Endothelial cell of umbilical vein (primary cell): ENCODE results near the gene SGO1. TPM values are rescaled to one million over a fixed set of nuclear protein-coding genes. Genes with fewer than 3 reads are reported as not detected.

ENCODE experiments used
- BruUV-seq: library from RNA; stranded (reverse); fragments of 400-500 nt; replicated peaks from 2 replicates; lab custom pipeline; 2021; lab: Mats Ljungman, UMichigan
- CTCF ChIA-PET: fragments of 300-600, 350-600 bp; sonication (Branson Sonifier 250); formaldehyde crosslinking; loops from one replicate; lab custom pipeline; 2021; ENCODE audit warnings: antibody characterized with exemption, inconsistent platforms; lab: Charles Lee
- POLR2A ChIA-PET: fragments of 300-600, 350-600 bp; sonication (Branson Sonifier 250); formaldehyde crosslinking; loops from one replicate; lab custom pipeline; 2021; ENCODE audit warnings: antibody characterized with exemption, inconsistent platforms; lab: Charles Lee
- DNase-seq: peaks from one replicate; pipeline ENCODE4 v3.0.0-alpha.2; 2011; ENCODE audit warnings: low read depth, low spot score
- FAIRE-seq: peaks from 2 replicates; lab custom pipeline; 2011; peaks lifted over from hg19 to GRCh38; lab: Jason Lieb, UNC
- H2AFZ ChIP-seq: 2 replicates; pipeline ENCODE4 v1.6.0; 2012; ENCODE audit warnings: low read depth, low read length, control low read depth, inconsistent platforms
- H3K27ac ChIP-seq: 2 replicates; pipeline ENCODE4 v1.5.1; 2011; ENCODE audit warnings: low read depth, mild to moderate bottlenecking, control low read depth, low read length, moderate library complexity; ENCODE audit not compliant: insufficient read depth
- H3K27me3 ChIP-seq, 2 experiments: 2 replicates each; pipeline versions ENCODE4 v1.6.0 to v1.6.1; 2011; ENCODE audit warnings: low read length in 2 of 2, mixed read lengths in 1 of 2; ENCODE audit not compliant: control insufficient read depth in 2 of 2, insufficient read depth in 2 of 2
- H3K36me3 ChIP-seq, 2 experiments: 2 replicates in 1 of 2; 3 replicates in 1 of 2; pipeline ENCODE4 v1.5.1; 2011; ENCODE audit warnings: low read length in 2 of 2, mild to moderate bottlenecking in 1 of 2, moderate library complexity in 1 of 2; ENCODE audit not compliant: control insufficient read depth in 2 of 2, insufficient read depth in 2 of 2; ENCODE audit errors: extremely low read depth in 1 of 2
- H3K4me1 ChIP-seq: 3 replicates; pipeline ENCODE4 v1.5.1; 2011; ENCODE audit warnings: mild to moderate bottlenecking, low read length; ENCODE audit not compliant: control insufficient read depth, insufficient read depth; ENCODE audit errors: extremely low read depth
- H3K4me2 ChIP-seq: 2 replicates; pipeline ENCODE4 v1.6.1; 2011; ENCODE audit warnings: low read length, control low read depth, mixed read lengths; ENCODE audit not compliant: insufficient read depth
- H3K4me3 ChIP-seq, 3 experiments: fragments of 200-600 bp in 1 of 3; sonication (generic), shearing (Covaris generic) in 1 of 3; replicated peaks in 1 of 3; 2 replicates each; pipeline ENCODE4 v1.5.1; 2011 to 2016; ENCODE audit warnings: control low read depth in 3 of 3, low read length in 3 of 3, mild to moderate bottlenecking in 2 of 3, inconsistent platforms in 1 of 3, low read depth in 1 of 3, moderate library complexity in 1 of 3; ENCODE audit not compliant: insufficient read depth in 1 of 3
- H3K79me2 ChIP-seq: 2 replicates; pipeline ENCODE4 v1.6.0; 2012; ENCODE audit warnings: low read length, inconsistent platforms; ENCODE audit not compliant: control insufficient read depth, insufficient read depth
- H3K9ac ChIP-seq: replicated peaks from 2 replicates; pipeline ENCODE3; 2011; ENCODE audit warnings: low read length, control low read depth; ENCODE audit not compliant: insufficient read depth; ENCODE audit errors: extremely low read depth
- H3K9me1 ChIP-seq: replicated peaks from 3 replicates; pipeline ENCODE4 v1.6.0; 2011; ENCODE audit warnings: mild to moderate bottlenecking, low read length; ENCODE audit not compliant: control insufficient read depth, insufficient read depth; ENCODE audit errors: extremely low read depth
- H3K9me3 ChIP-seq: replicated peaks from 2 replicates; pipeline ENCODE4 v1.5.1; 2012; ENCODE audit warnings: low read length, inconsistent platforms; ENCODE audit not compliant: control insufficient read depth, insufficient read depth
- H4K20me1 ChIP-seq: replicated peaks from 2 replicates; pipeline ENCODE3; 2011; ENCODE audit warnings: mild to moderate bottlenecking, low read length; ENCODE audit not compliant: control insufficient read depth, insufficient read depth; ENCODE audit errors: extremely low read depth
- EZH2 ChIP-seq: IDR thresholded peaks from 2 replicates; pipeline ENCODE4 v1.6.1; 2012; ENCODE audit warnings: borderline replicate concordance, low read depth, mild to moderate bottlenecking, moderate library complexity, low read length, inconsistent platforms; ENCODE audit not compliant: severe bottlenecking
- FOS ChIP-seq: IDR thresholded peaks from 2 replicates; pipeline ENCODE4 v1.6.1; 2011; ENCODE audit warnings: mild to moderate bottlenecking, low read length, moderate library complexity, borderline replicate concordance; ENCODE audit not compliant: insufficient read depth
- GATA2 ChIP-seq: IDR thresholded peaks from 2 replicates; pipeline ENCODE4 v1.7.0; 2011; ENCODE audit warnings: low read depth, mild to moderate bottlenecking, moderate library complexity, mixed read lengths, low read length; ENCODE audit not compliant: insufficient read length, insufficient read depth
- JUN ChIP-seq: IDR thresholded peaks from 2 replicates; pipeline ENCODE4 v1.6.1; 2011; ENCODE audit warnings: borderline replicate concordance, low read depth; ENCODE audit not compliant: insufficient read length, insufficient read depth
- MYC ChIP-seq: IDR thresholded peaks from one replicate; pipeline ENCODE4 v1.6.1; 2011; ENCODE audit warnings: mild to moderate bottlenecking, low read depth, low read length
- POLR2A ChIP-seq: IDR thresholded peaks from 2 replicates; pipeline ENCODE4 v1.6.1; 2012; ENCODE audit warnings: low read depth, mild to moderate bottlenecking, control low read depth, low read length
- POLR2AphosphoS5 ChIP-seq: IDR thresholded peaks from 2 replicates; pipeline ENCODE4 v1.6.1; 2012; ENCODE audit warnings: low read depth, mild to moderate bottlenecking, control low read depth, low read length, moderate library complexity; ENCODE audit not compliant: insufficient read depth
- dilution Hi-C: fragments of 300-500 bp; cut with MboI; formaldehyde crosslinking; loops from one replicate; pipeline ENCODE4 v1.15.0; 2019; ENCODE audit warnings: low sequenced_read_pairs; ENCODE audit not compliant: extremely low pct_ligation_motif_present
- intact Hi-C: fragments of 100-400 bp; cut with micrococcal nuclease; formaldehyde crosslinking; loops from one replicate; pipeline ENCODE4 v1.10.0; 2022
- polyA plus RNA-seq, 4 experiments: library from polyadenylated mRNA; depleted of rRNA in 3 of 4; stranded (reverse) in 3 of 4; unstranded in 1 of 4; fragments of >200 nt; gene quantifications; 2 replicates each; pipeline versions ENCODE4 v1.2.1 to v1.2.3, GENCODE V29; 2011 to 2012; ENCODE audit warnings: missing spikeins in 1 of 4
- total RNA-seq: library from RNA; stranded (reverse); gene quantifications from 2 replicates; pipeline ENCODE4 v1.2.3, GENCODE V29; 2021
- TF ChIP-seq, protein P1 (sequence below), 2 donors: IDR thresholded peaks; 1 replicate in 1 of 2; 2 replicates in 1 of 2; pipeline ENCODE4 v1.5.1; 2011; ENCODE audit warnings: low read length in 2 of 2, mild to moderate bottlenecking in 2 of 2, moderate library complexity in 2 of 2, control low read depth in 1 of 2, inconsistent platforms in 1 of 2, low read depth in 1 of 2; ENCODE audit not compliant: insufficient read depth in 1 of 2; ENCODE audit errors: extremely low read depth in 1 of 2
- TF ChIP-seq, protein P2 (sequence below): IDR thresholded peaks from 2 replicates; pipeline ENCODE4 v1.6.1; 2011; ENCODE audit not compliant: insufficient read depth, insufficient read length

SGO1 gene
- total and polyA plus RNA-seq, 2 donors (not counting 3 experiments of a cell fraction or from before 2014, with no cell fraction given), result 2.0 to 21.7 TPM

DNA sequence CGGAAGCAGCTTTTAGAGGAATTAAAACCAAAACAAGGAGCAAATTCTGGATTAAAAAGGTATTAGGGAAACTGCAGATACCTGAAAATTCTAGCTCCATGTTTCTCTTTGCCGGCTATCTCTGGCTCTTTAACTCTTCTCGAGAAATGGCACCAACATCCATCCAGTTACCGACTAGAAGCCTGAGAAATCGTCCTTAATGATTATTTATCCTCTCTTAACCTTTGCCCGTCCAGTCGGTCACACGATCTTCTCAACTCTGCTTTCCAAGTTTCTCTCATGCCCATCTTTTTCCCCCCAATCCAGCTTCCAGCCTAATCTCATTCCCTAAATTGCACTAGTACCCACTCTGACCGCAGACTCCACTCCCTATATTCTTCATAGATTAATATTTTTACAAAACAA lies 596 bp upstream of the SGO1 start:
- Histone ChIP-seq H3K4me1 (peaks cover 21% of the 10 kb centered on the region), H3K9ac (peak overlapping the region; percentile 96), H3K27me3 (no peaks in the 10 kb centered on the region), H3K9me1 (no peaks in the 10 kb centered on the region), H3K4me3 (peak overlapping the region; percentile 90 to 93 (median 91)), H2AFZ (peak overlapping the region; percentile 86), H3K36me3 (no peaks in the 10 kb centered on the region), H4K20me1 (no peaks in the 10 kb centered on the region), H3K79me2 (peaks cover 24% of the 10 kb centered on the region), H3K27ac (peak overlapping the region; percentile 85), H3K9me3 (no peaks in the 10 kb centered on the region), H3K4me2 (peak overlapping the region; percentile 88)
- dilution Hi-C loops (no loop called here), intact Hi-C loops (loop anchor here (1.0 kb wide), 6 partner anchors 70 to 1486 kb away; partner anchors contain the start of gene RAB5A)
- TF ChIP-seq MYC, result no peak
- DNase-seq, result no peak
- ChIA-PET CTCF (interaction anchor here (0.7 to 1.0 kb wide), 2 partner anchors 136 to 300 kb away, joined by 4 read pairs; no protein-coding TSS in a partner anchor), POLR2A (no interaction called here)
- TSS peak; percentile 97 for BruUV-seq
- no peak for FAIRE-seq

DNA sequence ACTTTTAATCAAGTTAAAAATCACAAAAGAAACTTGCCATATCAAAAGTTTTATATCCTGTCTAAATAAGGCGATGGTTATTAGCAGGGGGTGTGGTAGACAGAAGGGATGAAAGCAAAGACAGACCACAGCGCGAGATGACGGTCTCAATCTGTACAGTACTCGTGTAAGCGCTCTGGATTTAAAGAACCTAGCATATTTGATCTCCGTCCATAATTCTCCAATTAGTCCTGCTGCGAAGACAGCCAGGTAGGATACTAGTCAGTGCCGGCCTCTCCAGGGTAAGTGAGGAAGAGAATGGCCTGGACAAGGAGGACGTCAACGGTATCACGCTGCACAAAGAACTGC lies 701 bp downstream of the SGO1 start:
- H3K4me1 ChIP-seq, result peaks cover 21% of the 10 kb centered on the region
- intact Hi-C loops (no loop called here), dilution Hi-C loops (no loop called here)
- H3K9me1 ChIP-seq, result no peaks in the 10 kb centered on the region
- H3K9me3 ChIP-seq, result no peaks in the 10 kb centered on the region
- peak overlapping the region; percentile 75 to 93 (median 91) for H3K4me3 ChIP-seq
- BruUV-seq, result no TSS peak
- H3K36me3 ChIP-seq, result peaks cover 0 to 2% of the 10 kb centered on the region in 2 experiments
- H3K79me2 ChIP-seq, result peaks cover 24% of the 10 kb centered on the region
- peak overlapping the region; percentile 48 for H3K27ac ChIP-seq
- no peaks in the 10 kb centered on the region for H3K27me3 ChIP-seq
- TF ChIP-seq JUN (no peak), MYC (no peak), FOS (no peak), EZH2 (no peak), POLR2A (no peak), POLR2AphosphoS5 (no peak), GATA2 (no peak)
- TF ChIP-seq, protein P1, sequence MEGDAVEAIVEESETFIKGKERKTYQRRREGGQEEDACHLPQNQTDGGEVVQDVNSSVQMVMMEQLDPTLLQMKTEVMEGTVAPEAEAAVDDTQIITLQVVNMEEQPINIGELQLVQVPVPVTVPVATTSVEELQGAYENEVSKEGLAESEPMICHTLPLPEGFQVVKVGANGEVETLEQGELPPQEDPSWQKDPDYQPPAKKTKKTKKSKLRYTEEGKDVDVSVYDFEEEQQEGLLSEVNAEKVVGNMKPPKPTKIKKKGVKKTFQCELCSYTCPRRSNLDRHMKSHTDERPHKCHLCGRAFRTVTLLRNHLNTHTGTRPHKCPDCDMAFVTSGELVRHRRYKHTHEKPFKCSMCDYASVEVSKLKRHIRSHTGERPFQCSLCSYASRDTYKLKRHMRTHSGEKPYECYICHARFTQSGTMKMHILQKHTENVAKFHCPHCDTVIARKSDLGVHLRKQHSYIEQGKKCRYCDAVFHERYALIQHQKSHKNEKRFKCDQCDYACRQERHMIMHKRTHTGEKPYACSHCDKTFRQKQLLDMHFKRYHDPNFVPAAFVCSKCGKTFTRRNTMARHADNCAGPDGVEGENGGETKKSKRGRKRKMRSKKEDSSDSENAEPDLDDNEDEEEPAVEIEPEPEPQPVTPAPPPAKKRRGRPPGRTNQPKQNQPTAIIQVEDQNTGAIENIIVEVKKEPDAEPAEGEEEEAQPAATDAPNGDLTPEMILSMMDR (IDR thresholded peaks at IDR 0.05; ENCODE audit: extremely low read depth in 1 of 2, insufficient read depth in 1 of 2, low read depth in 1 of 2, low read length in 2 of 2), result no peak
- TF ChIP-seq, protein P2, sequence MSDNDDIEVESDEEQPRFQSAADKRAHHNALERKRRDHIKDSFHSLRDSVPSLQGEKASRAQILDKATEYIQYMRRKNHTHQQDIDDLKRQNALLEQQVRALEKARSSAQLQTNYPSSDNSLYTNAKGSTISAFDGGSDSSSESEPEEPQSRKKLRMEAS, result no peak
- H2AFZ ChIP-seq, result peak overlapping the region; percentile 97
- CTCF ChIA-PET, result no interaction called here
- H3K4me2 ChIP-seq, result peak overlapping the region; percentile 90
- FAIRE-seq (peak; percentile 8), DNase-seq (peak; percentile 43)
- peak overlapping the region; percentile 96 for H3K9ac ChIP-seq
- H4K20me1 ChIP-seq, result no peaks in the 10 kb centered on the region
- POLR2A ChIA-PET, result no interaction called here
